H9 (cell line): Measurements from ENCODE around the gene ARFGAP2. TPM values are rescaled to one million over a fixed set of nuclear protein-coding genes. Genes with fewer than 3 reads are reported as not detected.

Source experiments
- DNase-seq: peaks from one replicate; pipeline ENCODE4 v3.0.0-alpha.2; 2017
- H2AFZ ChIP-seq: one replicate; pipeline ENCODE4 v1.6.1; 2013; ENCODE audit warnings: mild to moderate bottlenecking, low read length, control low read depth, moderate library complexity
- H2AK5ac ChIP-seq: 2 replicates; pipeline ENCODE4 v1.6.1; 2013; ENCODE audit warnings: low read length, control low read depth, mixed read lengths; ENCODE audit not compliant: insufficient read length
- H2BK120ac ChIP-seq: one replicate; pipeline ENCODE4 v1.6.1; 2013; ENCODE audit warnings: low read depth, mild to moderate bottlenecking, low read length, control low read depth, inconsistent platforms; ENCODE audit not compliant: poor library complexity, severe bottlenecking
- H2BK12ac ChIP-seq: 2 replicates; pipeline ENCODE4 v1.6.1; 2013; ENCODE audit warnings: low read length, control low read depth, mixed read lengths, low read depth; ENCODE audit not compliant: insufficient read length
- H2BK15ac ChIP-seq: 2 replicates; pipeline ENCODE4 v1.6.1; 2013; ENCODE audit warnings: low read depth, low read length, control low read depth
- H2BK20ac ChIP-seq: one replicate; pipeline ENCODE4 v1.6.1; 2013; ENCODE audit warnings: low read depth, mild to moderate bottlenecking, low read length, control low read depth, inconsistent platforms; ENCODE audit not compliant: poor library complexity, severe bottlenecking
- H2BK5ac ChIP-seq: 2 replicates; pipeline ENCODE4 v1.6.1; 2013; ENCODE audit warnings: low read length, control low read depth, mixed read lengths; ENCODE audit not compliant: insufficient read length
- H3K14ac ChIP-seq: 2 replicates; pipeline ENCODE4 v1.6.1; 2013; ENCODE audit warnings: low read length, control low read depth; ENCODE audit not compliant: insufficient read depth
- H3K18ac ChIP-seq: 2 replicates; pipeline ENCODE4 v1.6.1; 2013; ENCODE audit warnings: low read depth, mild to moderate bottlenecking, mixed read lengths, low read length, control low read depth; ENCODE audit not compliant: insufficient read length
- H3K23ac ChIP-seq: 2 replicates; pipeline ENCODE4 v1.6.1; 2013; ENCODE audit warnings: low read length, control low read depth, mixed read lengths, low read depth; ENCODE audit not compliant: insufficient read length
- H3K23me2 ChIP-seq: 2 replicates; pipeline ENCODE4 v1.6.1; 2013; ENCODE audit warnings: low read depth, mild to moderate bottlenecking, mixed read lengths, low read length, control low read depth; ENCODE audit not compliant: insufficient read length, poor library complexity, severe bottlenecking
- H3K27ac ChIP-seq: 2 replicates; pipeline ENCODE4 v1.5.1; 2013; ENCODE audit warnings: low read length, control low read depth, mixed read lengths, low read depth; ENCODE audit not compliant: insufficient read length
- H3K27me3 ChIP-seq: 2 replicates; pipeline ENCODE4 v1.6.1; 2013; ENCODE audit warnings: low read length, control low read depth, inconsistent platforms; ENCODE audit not compliant: insufficient read depth
- H3K4ac ChIP-seq: 2 replicates; pipeline ENCODE4 v1.6.1; 2013; ENCODE audit warnings: low read depth, mild to moderate bottlenecking, control low read depth, inconsistent platforms, low read length, moderate library complexity
- H3K4me1 ChIP-seq: 2 replicates; pipeline ENCODE4 v1.6.1; 2013; ENCODE audit warnings: low read length, control low read depth, inconsistent platforms; ENCODE audit not compliant: insufficient read depth
- H3K4me2 ChIP-seq: 2 replicates; pipeline ENCODE4 v1.6.1; 2013; ENCODE audit warnings: low read length, control low read depth, mixed read lengths; ENCODE audit not compliant: insufficient read length, insufficient read depth
- H3K56ac ChIP-seq: 2 replicates; pipeline ENCODE4 v1.6.1; 2013; ENCODE audit warnings: low read depth, mild to moderate bottlenecking, mixed read lengths, low read length, control low read depth; ENCODE audit not compliant: insufficient read length
- H3K79me1 ChIP-seq: 2 replicates; pipeline ENCODE4 v1.6.1; 2013; ENCODE audit warnings: low read depth, mild to moderate bottlenecking, moderate library complexity, low read length, control low read depth, inconsistent platforms; ENCODE audit not compliant: insufficient read depth, poor library complexity, severe bottlenecking
- H3K79me2 ChIP-seq: 2 replicates; pipeline ENCODE4 v1.6.1; 2013; ENCODE audit warnings: low read length, control low read depth, inconsistent platforms; ENCODE audit not compliant: insufficient read depth
- H3K9ac ChIP-seq: 2 replicates; pipeline ENCODE4 v1.6.1; 2013; ENCODE audit warnings: low read length, control low read depth, mixed read lengths; ENCODE audit not compliant: insufficient read length; ENCODE audit errors: extremely low read depth
- H3K9me3 ChIP-seq: one replicate; pipeline ENCODE4 v1.6.1; 2013; ENCODE audit warnings: low read depth, low read length, inconsistent platforms; ENCODE audit not compliant: control insufficient read depth
- H3T11ph ChIP-seq: one replicate; pipeline ENCODE4 v1.6.1; 2013; ENCODE audit warnings: mild to moderate bottlenecking, low read length, control low read depth, inconsistent platforms
- H4K20me1 ChIP-seq: one replicate; pipeline ENCODE4 v1.6.1; 2013; ENCODE audit not compliant: control insufficient read depth, insufficient read length, insufficient read depth
- H4K5ac ChIP-seq: 2 replicates; pipeline ENCODE4 v1.6.1; 2013; ENCODE audit warnings: low read depth, mild to moderate bottlenecking, mixed read lengths, low read length, control low read depth; ENCODE audit not compliant: insufficient read length
- H4K8ac ChIP-seq: replicated peaks from 2 replicates; pipeline ENCODE4 v1.6.1; 2013; ENCODE audit warnings: low read length, control low read depth, mixed read lengths, low read depth; ENCODE audit not compliant: insufficient read length
- H4K91ac ChIP-seq: 2 replicates; pipeline ENCODE4 v1.6.1; 2013; ENCODE audit warnings: low read depth, mild to moderate bottlenecking, moderate library complexity, mixed read lengths, low read length, control low read depth; ENCODE audit not compliant: insufficient read length
- H3K27ac Mint-ChIP-seq, 3 experiments: 2 replicates in 2 of 3; 3 replicates in 1 of 3; pipeline ENCODE4 v1.8.0; 2020 to 2021; ENCODE audit warnings: mixed read lengths in 3 of 3, mild to moderate bottlenecking in 1 of 3, moderate library complexity in 1 of 3
- H3K27me3 Mint-ChIP-seq: 2 replicates; pipeline ENCODE4 v1.8.0; 2021; ENCODE audit warnings: low read depth, mild to moderate bottlenecking, moderate library complexity, mixed read lengths
- H3K36me3 Mint-ChIP-seq, 3 experiments: 2 replicates in 2 of 3; 3 replicates in 1 of 3; pipeline ENCODE4 v1.8.0; 2020 to 2021; ENCODE audit warnings: low read depth in 3 of 3, mixed read lengths in 3 of 3; ENCODE audit not compliant: insufficient read depth in 1 of 3
- H3K4me1 Mint-ChIP-seq, 2 experiments: 2 replicates each; pipeline ENCODE4 v1.8.0; 2020; ENCODE audit warnings: mixed read lengths in 2 of 2
- H3K4me3 Mint-ChIP-seq, 2 experiments: 2 replicates in 1 of 2; 3 replicates in 1 of 2; pipeline ENCODE4 v1.8.0; 2020 to 2021; ENCODE audit warnings: mild to moderate bottlenecking in 2 of 2, mixed read lengths in 2 of 2, moderate library complexity in 1 of 2
- H3K9me3 Mint-ChIP-seq, 2 experiments: 2 replicates in 1 of 2; 3 replicates in 1 of 2; pipeline ENCODE4 v1.8.0; 2020; ENCODE audit warnings: mild to moderate bottlenecking in 2 of 2, mixed read lengths in 2 of 2, moderate library complexity in 1 of 2
- CTCF ChIP-seq: fragments of 200-600 bp; sonication (generic); conservative IDR thresholded peaks from 3 replicates; pipeline ENCODE4 v1.8.0; 2021; ENCODE audit warnings: antibody characterized with exemption, mild to moderate bottlenecking
- WGBS: extraction: QIAGEN DNeasy Blood & Tissue Kit; methylation state at CpG from one replicate; pipeline ENCODE4 v1.1.7; 2013; ENCODE audit warnings: missing lambda C conversion rate, low lambda C conversion rate, mixed read lengths; ENCODE audit not compliant: insufficient read length; ENCODE audit errors: extremely low coverage; 5-methylcytosine and 5-hydroxymethylcytosine counted together
- total RNA-seq: library from RNA; stranded (reverse); gene quantifications from 2 replicates; pipeline ENCODE4 v1.2.1, GENCODE V29; 2021

Gene ARFGAP2
- total RNA-seq, 1 experiment from 2014 or later: 72.3 TPM

GRCh38 chr11:47156333-47156732 is 20.3 kb downstream of the ARFGAP2 start:
- no CpG with 5 or more reads among the region's 6 CpGs for WGBS
- peaks cover 3% of the 10 kb centered on the region; the same call in 1 of the 2 replicates for H3K4me1 ChIP-seq
- H2AK5ac ChIP-seq: no peak overlapping the region
- H3K27me3 ChIP-seq: no peaks in the 10 kb centered on the region
- no peak overlapping the region for H2AFZ ChIP-seq
- H3K27ac Mint-ChIP-seq: no peak overlapping the region
- no peak overlapping the region for H3K27ac ChIP-seq
- H3K9me3 ChIP-seq: no peaks in the 10 kb centered on the region
- no peak overlapping the region for H3K14ac ChIP-seq
- H4K5ac ChIP-seq: no peak overlapping the region
- no peaks in the 10 kb centered on the region for H3K79me2 ChIP-seq
- no peak overlapping the region for H3K23ac ChIP-seq
- H2BK120ac ChIP-seq: no peak overlapping the region
- no peaks in the 10 kb centered on the region; the same call in 1 of the 2 replicates for H3K27me3 Mint-ChIP-seq
- H2BK5ac ChIP-seq: no peak overlapping the region
- no peak overlapping the region for H2BK12ac ChIP-seq
- no peak overlapping the region for H2BK15ac ChIP-seq
- H4K8ac ChIP-seq: no peak overlapping the region
- H3K4me1 Mint-ChIP-seq: peaks cover 24 to 35% of the 10 kb centered on the region in 2 experiments
- no peak overlapping the region for H3K4ac ChIP-seq
- no peak for TF ChIP-seq CTCF
- H3K79me1 ChIP-seq: no peaks in the 10 kb centered on the region
- no peaks in the 10 kb centered on the region; a peak in 1 of 5 replicates for H3K9me3 Mint-ChIP-seq
- no peaks in the 10 kb centered on the region for H3K23me2 ChIP-seq
- no peak for DNase-seq
- H3T11ph ChIP-seq: no peak overlapping the region
- H3K4me3 Mint-ChIP-seq: no peak overlapping the region
- H3K9ac ChIP-seq: no peak overlapping the region
- H3K4me2 ChIP-seq: no peak overlapping the region
- H2BK20ac ChIP-seq: no peak overlapping the region
- no peak overlapping the region for H3K56ac ChIP-seq
- no peaks in the 10 kb centered on the region for H4K20me1 ChIP-seq
- no peak overlapping the region for H3K18ac ChIP-seq
- H4K91ac ChIP-seq: no peak overlapping the region
- peaks cover 0 to 2% (median 0%) of the 10 kb centered on the region in 3 experiments; a peak in 1 of 7 replicates for H3K36me3 Mint-ChIP-seq
